Globus pallidus (tissue), 1 donor: ENCODE data around the gene TIMM23.

Experiments used
- DNase-seq: peaks from one replicate; pipeline ENCODE4 v3.0.0-alpha.2; 2015; ENCODE audit warnings: low spot score

The TIMM23 gene

GRCh38 chr10:46052791-46053375, 80.6 kb downstream of the TIMM23 start:
- DNase-seq: no peak
